HepG2 (cell line): ENCODE data around the gene MAP3K2. TPM values are rescaled to one million over a fixed set of nuclear protein-coding genes. Genes with fewer than 3 reads are reported as not detected.

Experiments used
- ATAC-seq: fragments of 200-7000 bp; cut with Tn5 transposase; 3 replicates; pipeline ENCODE4 v1.9.1; 2020; ENCODE audit warnings: mild to moderate bottlenecking, moderate library complexity
- BruUV-seq: library from RNA; stranded (reverse); fragments of 400-500 nt; replicated peaks from 2 replicates; lab custom pipeline; 2021; lab: Mats Ljungman, UMichigan
- CTCF ChIA-PET: fragments of 300-600 bp; formaldehyde crosslinking; extraction: SDS; loops from one replicate; lab custom pipeline; 2021; ENCODE audit warnings: low total read pairs, inconsistent platforms, low intra/inter-chr PET ratio; lab: Yijun Ruan, JAX
- POLR2A ChIA-PET: fragments of 350-600 bp; sonication (Branson Sonifier 250); formaldehyde crosslinking; loops from one replicate; lab custom pipeline; 2020; ENCODE audit warnings: antibody characterized with exemption, inconsistent platforms; lab: Yijun Ruan, JAX
- DNase-seq: peaks from one replicate; pipeline ENCODE4 v3.0.0-alpha.2; 2015; ENCODE audit warnings: low spot score
- FAIRE-seq: peaks from 3 replicates; lab custom pipeline; 2011; peaks lifted over from hg19 to GRCh38; lab: Jason Lieb, UNC
- H2AFZ ChIP-seq: one replicate; pipeline ENCODE4 v1.6.1; 2011; ENCODE audit warnings: low read length, inconsistent platforms
- H3K27ac ChIP-seq: fragments of 300-600 bp; 3 replicates; pipeline ENCODE4 v1.8.0; 2011; ENCODE audit warnings: mixed run types, mild to moderate bottlenecking, mixed read lengths, low read length, inconsistent platforms; ENCODE audit not compliant: insufficient read depth; ENCODE audit errors: extremely low read length
- H3K27me3 ChIP-seq, 2 experiments: fragments of 200-600 bp in 1 of 2; 2 replicates in 1 of 2; 3 replicates in 1 of 2; pipeline versions ENCODE4 v1.6.0 to v1.8.0; 2011; ENCODE audit warnings: low read length in 2 of 2, mild to moderate bottlenecking in 2 of 2, moderate library complexity in 2 of 2, inconsistent platforms in 1 of 2; ENCODE audit not compliant: insufficient read depth in 2 of 2, control insufficient read depth in 1 of 2
- H3K36me3 ChIP-seq, 2 experiments: fragments of 200-600 bp in 1 of 2; replicated peaks in 1 of 2; 2 replicates in 1 of 2; 3 replicates in 1 of 2; pipeline versions ENCODE4 v1.5.1 to v1.8.0; 2011; ENCODE audit warnings: low read length in 2 of 2, inconsistent platforms in 1 of 2; ENCODE audit not compliant: insufficient read depth in 2 of 2, control insufficient read depth in 1 of 2
- H3K4me1 ChIP-seq: 2 replicates; pipeline ENCODE4 v1.5.1; 2012; ENCODE audit warnings: low read length, inconsistent platforms; ENCODE audit not compliant: insufficient read depth
- H3K4me2 ChIP-seq: 2 replicates; pipeline ENCODE4 v1.6.0; 2011; ENCODE audit warnings: low read depth, low read length, inconsistent platforms
- H3K4me3 ChIP-seq, 3 experiments: fragments of 200-600 bp in 1 of 3; sonication (generic), shearing (Covaris generic) in 1 of 3; replicated peaks in 1 of 3; 2 replicates each; pipeline ENCODE4 v1.5.1; 2011 to 2016; ENCODE audit warnings: low read length in 3 of 3, inconsistent platforms in 2 of 3, low read depth in 2 of 3, mild to moderate bottlenecking in 2 of 3, control low read depth in 1 of 3, mixed read lengths in 1 of 3; ENCODE audit not compliant: insufficient read depth in 1 of 3
- H3K79me2 ChIP-seq: one replicate; pipeline ENCODE4 v1.6.1; 2011; ENCODE audit warnings: low read length, inconsistent platforms; ENCODE audit not compliant: insufficient read depth
- H3K9ac ChIP-seq: 2 replicates; pipeline ENCODE4 v1.6.0; 2011; ENCODE audit warnings: mild to moderate bottlenecking, low read depth, low read length, inconsistent platforms; ENCODE audit not compliant: insufficient read depth
- H3K9me3 ChIP-seq: 2 replicates; pipeline ENCODE4 v1.5.1; 2012; ENCODE audit warnings: mild to moderate bottlenecking, low read length
- H4K20me1 ChIP-seq: 2 replicates; pipeline ENCODE4 v1.6.0; 2011; ENCODE audit warnings: inconsistent platforms, mild to moderate bottlenecking, low read length, moderate library complexity; ENCODE audit not compliant: insufficient read depth
- AGO1 ChIP-seq: fragments of 200-400 bp; formaldehyde crosslinking; IDR thresholded peaks from 2 replicates; pipeline ENCODE4 v1.6.1; 2017; ENCODE audit warnings: mild to moderate bottlenecking, low read depth, low read length, moderate library complexity; ENCODE audit not compliant: poor library complexity, severe bottlenecking
- ATM ChIP-seq: fragments of 450-650 bp; IDR thresholded peaks from 2 replicates; pipeline ENCODE4 v1.7.1; 2017; ENCODE audit warnings: mild to moderate bottlenecking, borderline replicate concordance
- BHLHE40 ChIP-seq: IDR thresholded peaks from 2 replicates; pipeline ENCODE4 v1.6.1; 2011; ENCODE audit warnings: low read length, improper control_type of control experiment
- BRD4 ChIP-seq: sonication (generic); formaldehyde crosslinking; IDR thresholded peaks from 2 replicates; pipeline ENCODE4 v1.4.0; 2020; ENCODE audit warnings: missing genetic modification reagents
- EEA1 ChIP-seq: sonication (generic); formaldehyde crosslinking; IDR thresholded peaks from 2 replicates; pipeline ENCODE4 v1.5.1; 2020; ENCODE audit warnings: mild to moderate bottlenecking, missing genetic modification reagents, borderline replicate concordance
- FOSL1 ChIP-seq: sonication (generic); formaldehyde crosslinking; IDR thresholded peaks from 2 replicates; pipeline ENCODE4 v1.9.0; 2021; ENCODE audit warnings: missing genetic modification reagents, borderline replicate concordance
- FOSL2 ChIP-seq: sonication (generic); formaldehyde crosslinking; IDR thresholded peaks from 2 replicates; pipeline ENCODE4 v1.4.0; 2020; ENCODE audit warnings: missing genetic modification reagents
- PHF21A ChIP-seq: sonication (generic); formaldehyde crosslinking; IDR thresholded peaks from 2 replicates; pipeline ENCODE4 v1.5.0; 2020; ENCODE audit warnings: mild to moderate bottlenecking, missing genetic modification reagents
- RFXANK ChIP-seq: IDR thresholded peaks from 2 replicates; pipeline ENCODE4 v1.6.1; 2016
- TBX3 ChIP-seq: fragments of 450-650 bp; IDR thresholded peaks from 2 replicates; pipeline ENCODE4 v1.6.1; 2017; ENCODE audit warnings: antibody characterized with exemption, mild to moderate bottlenecking, inconsistent platforms, borderline replicate concordance
- TCF12 ChIP-seq, 2 experiments: fragments of 450-650 bp in 1 of 2; sonication (generic) in 1 of 2; formaldehyde crosslinking in 1 of 2; IDR thresholded peaks; 2 replicates each; pipeline versions ENCODE4 v1.6.1 to v1.8.0; 2017 to 2022; ENCODE audit warnings: antibody characterized with exemption in 1 of 2, mild to moderate bottlenecking in 1 of 2, missing genetic modification reagents in 1 of 2, moderate library complexity in 1 of 2
- ZNF138 ChIP-seq: sonication (generic); formaldehyde crosslinking; IDR thresholded peaks from 2 replicates; pipeline ENCODE4 v1.5.0; 2020; ENCODE audit warnings: mild to moderate bottlenecking, low read depth, missing genetic modification reagents
- ZNF230 ChIP-seq: sonication (generic); formaldehyde crosslinking; IDR thresholded peaks from 2 replicates; pipeline ENCODE4 v1.4.0; 2020; ENCODE audit warnings: mild to moderate bottlenecking, missing genetic modification reagents
- ZNF281 ChIP-seq: sonication (generic); formaldehyde crosslinking; IDR thresholded peaks from 2 replicates; pipeline ENCODE4 v1.4.0; 2020; ENCODE audit warnings: missing genetic modification reagents, borderline replicate concordance
- ZNF33B ChIP-seq: sonication (generic); formaldehyde crosslinking; IDR thresholded peaks from 2 replicates; pipeline ENCODE4 v1.5.1; 2020; ENCODE audit warnings: mild to moderate bottlenecking, missing genetic modification reagents
- ZNF343 ChIP-seq: sonication (generic); formaldehyde crosslinking; IDR thresholded peaks from 2 replicates; pipeline ENCODE4 v1.4.0; 2020; ENCODE audit warnings: mild to moderate bottlenecking, missing genetic modification reagents
- ZNF878 ChIP-seq: sonication (generic); formaldehyde crosslinking; IDR thresholded peaks from 2 replicates; pipeline ENCODE4 v1.8.1; 2023; ENCODE audit warnings: mild to moderate bottlenecking, missing genetic modification reagents, moderate library complexity
- WGBS: methylation state at CpG from one replicate; pipeline ENCODE4 v1.1.6; 2017; ENCODE audit warnings: low lambda C conversion rate; 5-methylcytosine and 5-hydroxymethylcytosine counted together
- in situ Hi-C: cut with HindIII; loops from 2 replicates; pipeline ENCODE4 v1.10.0; 2017; ENCODE audit warnings: low pct_unique_long_range_greater_than_20kb; ENCODE audit not compliant: extremely low pct_ligation_motif_present
- intact Hi-C: fragments of 100-400 bp; cut with micrococcal nuclease; formaldehyde crosslinking; loops from one replicate; pipeline ENCODE4 v1.10.0; 2022; ENCODE audit not compliant: unreplicated experiment
- polyA plus RNA-seq, 8 experiments: library from polyadenylated mRNA; depleted of rRNA in 3 of 8; stranded (reverse) in 7 of 8; unstranded in 1 of 8; fragments of >200 nt; fragmentation: Illumina TruSeq in 4 of 8; extraction: Trizol in 4 of 8; gene quantifications; 2 replicates each; pipeline versions ENCODE4 v1.2.1 to v1.2.3, GENCODE V29; 2011 to 2016; ENCODE audit warnings: low read depth in 4 of 8, missing spikeins in 1 of 8, mixed read lengths in 1 of 8; ENCODE audit not compliant: insufficient read depth in 1 of 8
- total RNA-seq, 5 experiments: library from RNA; depleted of rRNA; stranded (reverse); fragments of >200 nt; fragmentation: Illumina TruSeq; extraction: Trizol; gene quantifications; 2 replicates each; pipeline ENCODE4 v1.2.3, GENCODE V29; 2016; ENCODE audit warnings: low read depth in 1 of 5
- TF ChIP-seq, protein P1 (sequence below): IDR thresholded peaks from 2 replicates; pipeline ENCODE4 v1.6.1; 2016
- TF ChIP-seq, protein P2 (sequence below): IDR thresholded peaks from 2 replicates; pipeline ENCODE4 v1.6.1; 2016; ENCODE audit warnings: low read depth, borderline replicate concordance

Gene MAP3K2
- total and polyA plus RNA-seq, 2 of the 13 experiments (the other 11 are each of a cell fraction or from before 2014, with no cell fraction given), result 12.2 to 37.2 TPM

GRCh38 chr2:127408807-127409099 lies 21.0 kb upstream of the MAP3K2 start (continued):
- TF ChIP-seq, protein P1, sequence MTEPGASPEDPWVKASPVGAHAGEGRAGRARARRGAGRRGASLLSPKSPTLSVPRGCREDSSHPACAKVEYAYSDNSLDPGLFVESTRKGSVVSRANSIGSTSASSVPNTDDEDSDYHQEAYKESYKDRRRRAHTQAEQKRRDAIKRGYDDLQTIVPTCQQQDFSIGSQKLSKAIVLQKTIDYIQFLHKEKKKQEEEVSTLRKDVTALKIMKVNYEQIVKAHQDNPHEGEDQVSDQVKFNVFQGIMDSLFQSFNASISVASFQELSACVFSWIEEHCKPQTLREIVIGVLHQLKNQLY (CRISPR knock-in tag), result no peak
- TF ChIP-seq, all 625 proteins: peak for 24

- FAIRE-seq, result no peak
- WGBS, result under 1% methylated on average over 42 of the region's 75 CpGs
- POLR2A ChIA-PET, result interaction anchor here (0.5 to 2.3 kb wide), 16 partner anchors 9 to 114 kb away, joined by 3 to 48 read pairs (median 4); partner anchors contain the start of genes ERCC3 and PROC
- TF ChIP-seq RFXANK (CRISPR knock-in tag), result no peak
- TF ChIP-seq, protein P2, sequence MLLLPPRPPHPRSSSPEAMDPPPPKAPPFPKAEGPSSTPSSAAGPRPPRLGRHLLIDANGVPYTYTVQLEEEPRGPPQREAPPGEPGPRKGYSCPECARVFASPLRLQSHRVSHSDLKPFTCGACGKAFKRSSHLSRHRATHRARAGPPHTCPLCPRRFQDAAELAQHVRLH, result no peak
- TF ChIP-seq TCF12 (IDR thresholded peaks at IDR 0.05), result no peak
- TF ChIP-seq TCF12 (CRISPR knock-in tag; IDR thresholded peaks at IDR 0.05), result peak; percentile 91
- TF ChIP-seq ZNF878 (CRISPR knock-in tag), result no peak
- peak; percentile 20; the same call in 1 of the 2 replicates for TF ChIP-seq ZNF230 (CRISPR knock-in tag)
- peak; percentile 82; the same call in 1 of the 2 replicates for TF ChIP-seq FOSL1 (CRISPR knock-in tag)
- peak; percentile 8; the same call in 1 of the 2 replicates for TF ChIP-seq ZNF281 (CRISPR knock-in tag)
- no peak for TF ChIP-seq BRD4 (CRISPR knock-in tag)
- TF ChIP-seq BHLHE40, result no peak
- TF ChIP-seq ZNF138 (CRISPR knock-in tag), result no peak
- TF ChIP-seq PHF21A (CRISPR knock-in tag), result peak; percentile 76
- peak; percentile 93 for TF ChIP-seq FOSL2 (CRISPR knock-in tag)
- TF ChIP-seq EEA1, result peak; percentile 90; the same call in 1 of the 2 replicates
- peak; percentile 45; the same call in 1 of the 2 replicates for TF ChIP-seq ZNF33B (CRISPR knock-in tag)
- TF ChIP-seq AGO1, result no peak
- TF ChIP-seq TBX3, result no peak
- TF ChIP-seq ATM, result no peak
- TF ChIP-seq ZNF343 (CRISPR knock-in tag), result peak; percentile 87; the same call in 1 of the 2 replicates
These were observed 20.4 kb upstream of the MAP3K2 start for GRCh38 chr2:127408004-127408806.

More at GRCh38 chr2:127408004-127408806, 20.4 kb upstream of the MAP3K2 start:
- H3K36me3 ChIP-seq, result no peaks in the 10 kb centered on the region
- ATAC-seq (peak; percentile 93), DNase-seq (peak; percentile 83)
- peak overlapping the region; percentile 71 to 89 (median 77) for H3K4me3 ChIP-seq
- no peaks in the 10 kb centered on the region for H3K79me2 ChIP-seq
- peak overlapping the region; percentile 91 for H3K9ac ChIP-seq
- CTCF ChIA-PET, result interaction anchor here (1.0 kb wide), 1 partner anchor 45 kb away, joined by 3 read pairs; no protein-coding TSS in a partner anchor
- intact Hi-C loops (loop anchor here (1.0 to 2.0 kb wide), 2 partner anchors 21 to 30 kb away; partner anchors contain the start of gene MAP3K2), in situ Hi-C loops (no loop called here)
- BruUV-seq, result no TSS peak
- H2AFZ ChIP-seq, result no peak overlapping the region
- peaks cover 63% of the 10 kb centered on the region for H3K4me1 ChIP-seq
- 0 out of 2 replicates have a peak, but pooled peaks cover 3% of the 10 kb centered on the region for H3K9me3 ChIP-seq
- H4K20me1 ChIP-seq, result no peaks in the 10 kb centered on the region
- H3K4me2 ChIP-seq, result peak overlapping the region; percentile 95
- H3K27ac ChIP-seq, result peak overlapping the region; percentile 82
- no peaks in the 10 kb centered on the region for H3K27me3 ChIP-seq
